ENCODE results near the gene SMIM3. TPM values are rescaled to one million over a fixed set of nuclear protein-coding genes. Genes with fewer than 3 reads are reported as not detected.

SMIM3 gene
- total RNA-seq, 1 donor: 41.5 TPM

DNA sequence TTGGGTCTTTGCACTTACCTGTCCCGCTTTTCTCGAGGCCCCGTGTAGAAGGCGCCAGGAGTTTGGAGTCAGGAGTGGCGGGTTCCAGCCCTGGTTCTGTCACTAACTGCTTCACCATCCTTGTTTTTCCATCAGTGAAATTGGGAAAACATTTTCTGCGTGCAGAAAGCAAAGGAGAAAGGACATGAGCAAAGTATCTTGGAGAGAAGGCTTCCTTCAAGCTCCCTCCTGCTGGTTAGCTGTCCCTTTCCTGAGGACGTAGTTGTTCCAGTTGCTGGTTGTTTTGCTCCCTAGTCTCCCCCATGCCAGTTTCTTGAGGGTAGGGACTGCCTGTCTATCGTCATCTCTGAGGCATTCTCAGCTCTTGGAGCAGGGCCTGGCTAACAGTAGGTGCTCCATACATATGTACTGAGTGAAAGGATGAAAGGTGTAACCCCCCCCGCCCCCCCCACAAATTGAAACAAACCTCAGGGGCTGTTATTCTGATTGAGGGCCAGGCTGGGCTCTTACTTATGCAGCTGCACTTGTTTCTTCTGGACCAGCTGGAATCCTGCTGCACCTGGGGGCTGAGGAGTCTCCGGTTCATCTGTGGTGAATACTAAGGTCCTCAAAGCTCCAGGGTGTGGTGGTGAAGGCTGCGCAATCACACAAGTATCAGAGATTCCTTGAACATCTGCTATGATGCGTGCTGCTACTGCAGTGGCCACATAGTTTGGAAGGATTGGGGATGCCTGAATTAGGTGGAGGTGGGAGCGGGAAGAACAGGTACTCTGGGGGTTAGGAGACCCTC is 1.0 kb downstream of the SMIM3 start:
- TF ChIP-seq, protein P1, sequence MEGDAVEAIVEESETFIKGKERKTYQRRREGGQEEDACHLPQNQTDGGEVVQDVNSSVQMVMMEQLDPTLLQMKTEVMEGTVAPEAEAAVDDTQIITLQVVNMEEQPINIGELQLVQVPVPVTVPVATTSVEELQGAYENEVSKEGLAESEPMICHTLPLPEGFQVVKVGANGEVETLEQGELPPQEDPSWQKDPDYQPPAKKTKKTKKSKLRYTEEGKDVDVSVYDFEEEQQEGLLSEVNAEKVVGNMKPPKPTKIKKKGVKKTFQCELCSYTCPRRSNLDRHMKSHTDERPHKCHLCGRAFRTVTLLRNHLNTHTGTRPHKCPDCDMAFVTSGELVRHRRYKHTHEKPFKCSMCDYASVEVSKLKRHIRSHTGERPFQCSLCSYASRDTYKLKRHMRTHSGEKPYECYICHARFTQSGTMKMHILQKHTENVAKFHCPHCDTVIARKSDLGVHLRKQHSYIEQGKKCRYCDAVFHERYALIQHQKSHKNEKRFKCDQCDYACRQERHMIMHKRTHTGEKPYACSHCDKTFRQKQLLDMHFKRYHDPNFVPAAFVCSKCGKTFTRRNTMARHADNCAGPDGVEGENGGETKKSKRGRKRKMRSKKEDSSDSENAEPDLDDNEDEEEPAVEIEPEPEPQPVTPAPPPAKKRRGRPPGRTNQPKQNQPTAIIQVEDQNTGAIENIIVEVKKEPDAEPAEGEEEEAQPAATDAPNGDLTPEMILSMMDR (IDR thresholded peaks at IDR 0.05; ENCODE audit: insufficient read depth, low read depth, low read length): no peak
- DNase-seq (ENCODE audit: low read depth): peak; percentile 78

GRCh38 chr5:150780187-150780692 is 1.7 kb downstream of the SMIM3 start:
- DNase-seq (ENCODE audit: low read depth): peak; percentile 88
- H3K4me3 ChIP-seq (ENCODE audit: low read depth, low read length): peak overlapping the region; percentile 95

More for the DNA sequence above, 1.0 kb downstream of the SMIM3 start:
- peak overlapping the region; percentile 95 for H3K4me3 ChIP-seq (ENCODE audit: low read depth, low read length)

DNA sequence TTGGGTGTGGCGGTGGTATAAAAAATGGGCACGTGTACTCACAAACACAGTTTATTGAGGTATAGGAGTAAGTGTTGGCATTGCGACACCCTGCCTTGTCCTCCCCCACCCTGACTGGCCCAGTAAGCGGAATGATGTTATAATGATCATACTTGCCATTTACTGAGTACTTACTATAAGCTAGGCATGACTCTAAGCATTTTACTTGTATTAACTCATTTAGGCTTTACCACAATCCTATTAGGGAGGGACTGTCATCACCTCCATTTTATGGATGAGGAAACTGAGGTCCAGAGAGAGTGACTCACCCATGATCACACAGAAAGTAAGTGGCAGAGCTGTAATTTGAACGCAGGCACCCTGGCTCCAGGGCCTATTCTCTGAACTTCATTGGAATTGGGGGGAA is 2.3 kb downstream of the SMIM3 start:
- DNase-seq (ENCODE audit: low read depth): peak; percentile 79
- peak overlapping the region; percentile 95 for H3K4me3 ChIP-seq (ENCODE audit: low read depth, low read length)
- TF ChIP-seq, protein P1 (IDR thresholded peaks at IDR 0.05; ENCODE audit: insufficient read depth, low read depth, low read length): no peak

More at GRCh38 chr5:150780187-150780692, 1.7 kb downstream of the SMIM3 start:
- TF ChIP-seq, protein P1 (IDR thresholded peaks at IDR 0.05; ENCODE audit: insufficient read depth, low read depth, low read length): no peak

DNA sequence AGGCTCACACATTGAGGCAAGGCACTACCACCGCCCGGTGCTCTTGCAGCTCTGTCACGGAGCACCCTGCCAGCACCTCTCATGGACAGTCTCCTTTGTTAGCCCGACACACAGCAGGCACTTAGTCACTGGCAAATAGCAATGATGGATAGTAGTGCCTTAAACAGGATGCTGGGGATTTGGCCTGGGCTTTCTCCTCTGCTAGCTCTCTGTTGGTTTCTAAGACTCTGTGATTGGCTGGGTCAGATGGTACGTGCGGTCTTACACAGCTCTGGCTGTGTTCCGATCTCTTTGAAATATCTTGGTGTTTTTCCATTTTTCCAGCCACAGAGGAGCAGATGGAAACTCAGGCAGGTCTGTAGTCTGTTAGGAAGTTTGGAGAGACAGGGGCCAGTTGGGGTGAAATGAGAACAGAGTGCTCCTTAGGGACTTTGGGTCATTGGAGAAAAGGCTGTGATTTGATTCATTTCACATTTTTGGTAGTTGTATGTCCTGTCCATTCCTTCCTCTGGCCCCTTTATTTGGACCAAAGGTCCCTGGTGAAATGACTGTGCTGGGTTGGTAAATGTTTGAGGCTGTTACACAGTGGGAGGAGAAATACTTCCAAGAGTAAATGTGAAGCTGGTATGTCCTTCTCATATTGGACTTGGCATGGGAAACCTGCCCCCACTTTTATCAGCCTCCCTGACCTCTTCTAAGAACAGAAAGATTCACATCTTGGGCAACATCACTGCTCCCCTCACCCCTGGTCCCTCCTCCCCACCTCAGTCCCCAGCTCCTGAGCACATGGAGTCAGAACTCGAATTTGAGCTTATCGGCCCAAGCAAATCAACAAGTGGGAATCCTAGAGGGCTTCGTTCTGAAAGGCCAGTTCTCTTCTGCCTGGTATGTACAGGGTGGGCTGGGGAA is 3.4 kb downstream of the SMIM3 start:
- TF ChIP-seq, protein P1 (IDR thresholded peaks at IDR 0.05; ENCODE audit: insufficient read depth, low read depth, low read length): no peak
- peak overlapping the region; percentile 95 for H3K4me3 ChIP-seq (ENCODE audit: low read depth, low read length)
- peak; percentile 99 for DNase-seq (ENCODE audit: low read depth)

DNA sequence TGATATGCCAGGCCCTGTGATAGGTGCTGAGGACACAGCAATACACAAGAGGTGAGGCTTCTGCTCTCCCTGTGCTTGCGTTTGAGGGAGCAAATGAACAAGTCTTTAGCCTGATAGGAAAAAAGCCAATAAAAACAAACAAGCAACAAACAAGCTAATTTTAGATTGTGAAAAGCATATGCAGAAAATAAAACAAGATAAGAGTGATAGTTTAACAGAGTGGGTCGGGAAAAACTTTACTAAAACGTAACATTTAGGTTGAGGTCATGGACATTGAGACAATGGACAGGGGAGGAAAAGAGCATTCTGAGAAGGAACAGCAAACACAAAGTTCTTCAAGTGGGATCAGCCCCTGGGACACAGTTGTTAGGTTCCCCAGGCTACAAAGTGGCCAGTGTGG is 4.3 kb downstream of the SMIM3 start:
- no peak overlapping the region for H3K4me3 ChIP-seq (ENCODE audit: low read depth, low read length)
- TF ChIP-seq, protein P1 (IDR thresholded peaks at IDR 0.05; ENCODE audit: insufficient read depth, low read depth, low read length): no peak
- DNase-seq (ENCODE audit: low read depth): no peak

DNA sequence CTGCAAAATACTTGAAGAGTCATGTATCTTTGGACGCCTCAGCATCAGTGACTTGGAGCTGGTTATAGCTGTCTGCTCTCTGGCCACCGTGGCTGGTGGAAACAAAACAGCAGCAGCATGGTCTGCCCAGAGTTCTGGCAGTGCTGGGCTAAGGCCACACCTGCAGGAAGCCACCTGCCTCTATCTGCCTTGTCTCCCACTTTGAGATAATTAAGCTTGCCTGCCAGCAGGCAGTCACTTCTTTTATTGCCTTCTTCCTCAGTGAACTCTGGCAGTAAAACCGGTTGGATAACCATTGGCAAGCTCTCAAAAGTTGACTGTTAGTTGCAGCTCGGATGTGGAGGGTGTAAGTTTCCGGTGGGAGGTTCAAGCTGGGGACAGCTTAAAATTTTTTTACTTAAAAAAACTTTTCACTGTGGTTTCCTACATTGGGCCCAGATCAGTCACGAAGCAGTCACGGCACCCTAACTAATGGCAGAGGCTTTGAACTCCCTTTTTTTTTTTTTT is 4.9 kb downstream of the SMIM3 start:
- TF ChIP-seq, protein P1 (IDR thresholded peaks at IDR 0.05; ENCODE audit: insufficient read depth, low read depth, low read length): no peak
- H3K4me3 ChIP-seq (ENCODE audit: low read depth, low read length): no peak overlapping the region
- peak; percentile 97 for DNase-seq (ENCODE audit: low read depth)
